ENCODE measurements around the gene KIF3C.
A peak's percentile ranks its signal among the peaks of the same experiment; 100 is the strongest.
"Not testable (repeated sequence)": the region's sequence is repeated elsewhere in the genome, so short reads cannot be mapped to it uniquely, and the experiment has no call there.

KIF3C gene

DNA sequence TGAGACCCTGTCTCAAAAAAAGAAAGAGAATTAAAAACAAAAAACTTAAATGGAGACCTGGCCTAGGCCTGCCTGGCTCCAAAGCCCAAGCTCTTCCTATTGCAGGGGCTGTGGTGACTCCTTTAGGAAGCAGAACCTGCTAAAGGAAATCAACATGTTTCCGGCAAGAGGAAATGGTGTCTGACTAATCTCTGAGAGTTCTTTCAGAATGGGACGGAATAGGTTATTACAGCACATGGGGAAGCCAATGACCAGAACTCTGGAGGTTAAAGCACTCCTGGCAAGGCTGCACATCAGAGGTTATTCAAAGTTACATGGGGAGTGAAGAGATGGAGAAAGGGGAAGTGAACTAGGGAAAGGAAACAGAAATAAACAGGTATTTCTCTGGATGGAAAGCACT is 21.4 kb downstream of the KIF3C start:
- DNase-seq (ENCODE audit: low read depth), result no peak

GRCh38 chr2:25960396-25960795 is 21.9 kb downstream of the KIF3C start:
- no peak for DNase-seq (ENCODE audit: low read depth)

DNA sequence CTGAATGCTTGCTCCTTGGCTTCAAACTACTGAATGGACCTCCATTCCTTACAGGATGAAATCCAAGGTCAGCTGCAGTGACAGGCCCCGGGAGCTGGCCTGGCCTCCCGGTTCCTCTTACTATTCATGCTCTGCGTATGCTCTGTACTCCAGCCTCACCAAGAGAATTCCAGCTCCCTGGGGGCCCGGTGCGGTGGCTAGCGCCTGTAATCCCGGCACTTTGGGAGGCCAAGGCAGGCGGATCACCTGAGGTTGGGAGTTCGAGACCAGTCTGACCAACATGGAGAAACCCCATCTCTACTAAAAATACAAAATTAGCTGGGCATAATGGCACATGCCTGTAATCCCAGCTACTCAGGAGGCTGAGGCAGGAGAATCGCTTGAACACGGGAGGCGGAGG is 23.7 kb downstream of the KIF3C start:
- not testable (repeated sequence) for DNase-seq (ENCODE audit: low read depth)

DNA sequence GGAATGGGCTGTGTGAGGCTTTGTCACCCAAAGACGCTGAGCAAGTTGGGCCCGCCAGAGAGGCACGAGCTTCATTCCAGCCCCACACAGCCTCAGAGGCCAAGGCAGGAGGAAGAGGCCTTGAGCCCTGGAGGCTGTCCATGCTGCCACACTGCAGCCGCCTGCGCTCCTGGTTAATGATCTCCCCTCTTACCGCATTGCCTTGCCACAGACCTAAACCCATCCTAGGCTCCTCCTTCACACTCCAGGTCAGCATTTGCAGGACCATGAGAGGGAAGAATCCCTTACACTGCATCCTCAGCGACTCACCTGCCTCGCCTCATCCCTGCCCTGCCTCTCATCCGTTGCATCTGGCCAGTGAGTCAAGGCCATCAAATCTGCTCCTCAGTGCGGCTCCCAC is 24.6 kb downstream of the KIF3C start:
- DNase-seq (ENCODE audit: low read depth), result no peak

DNA sequence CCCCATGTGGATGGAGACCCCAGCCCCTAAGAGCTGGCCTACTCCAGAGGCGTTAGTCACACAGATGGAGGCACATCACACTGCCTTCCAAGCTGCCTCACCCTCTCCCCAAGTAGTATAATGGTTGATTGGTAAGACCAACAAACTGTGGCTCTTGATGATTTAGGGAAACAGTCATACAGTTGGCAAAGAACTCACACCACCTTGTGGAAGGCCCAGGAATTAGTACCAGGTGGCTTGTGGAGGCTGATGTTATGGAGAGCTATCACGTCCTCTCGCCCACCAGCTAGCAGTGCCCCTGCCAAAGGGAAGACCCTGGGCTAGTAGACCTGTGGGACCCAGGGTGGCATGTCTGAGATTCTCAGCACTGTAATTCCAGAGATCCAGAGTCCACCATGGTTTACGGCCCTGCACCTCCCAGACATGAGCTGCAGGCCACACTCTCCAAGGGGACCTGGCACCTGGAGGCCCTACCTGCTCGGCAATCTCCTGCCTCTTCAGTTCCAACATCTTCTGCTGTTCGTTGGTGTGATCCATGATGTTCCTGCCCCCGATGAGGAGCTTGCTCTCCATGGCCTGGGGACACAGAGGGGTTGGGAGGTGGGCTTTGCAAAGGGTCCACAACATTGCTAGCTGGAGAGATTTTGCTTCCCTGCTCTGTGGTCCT is 26.3 kb downstream of the KIF3C start:
- DNase-seq (ENCODE audit: low read depth), result no peak

DNA sequence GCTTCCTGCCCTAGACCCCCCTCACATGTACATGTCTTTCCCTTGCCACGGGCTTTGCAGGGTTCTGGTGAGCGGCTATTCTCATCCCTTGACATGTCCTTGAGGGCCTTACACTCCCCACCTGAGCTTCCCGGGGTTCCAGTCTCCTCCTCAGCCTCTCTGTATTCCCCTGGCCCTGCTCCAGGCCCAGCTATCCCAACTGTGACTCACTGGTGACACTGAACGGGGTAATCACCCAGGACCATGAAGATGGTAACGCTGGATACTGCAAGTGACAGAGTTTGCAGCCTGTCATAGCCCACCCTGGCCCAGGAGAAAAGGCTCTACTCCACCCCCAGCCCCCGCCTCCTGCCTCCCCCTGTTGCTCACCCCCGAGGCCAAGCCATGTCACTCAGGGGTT is 27.3 kb downstream of the KIF3C start:
- DNase-seq (ENCODE audit: low read depth), result no peak

- no peak for DNase-seq (ENCODE audit: low read depth)
Observed at GRCh38 chr2:25954199-25954752, 28.0 kb downstream of the KIF3C start.

DNA sequence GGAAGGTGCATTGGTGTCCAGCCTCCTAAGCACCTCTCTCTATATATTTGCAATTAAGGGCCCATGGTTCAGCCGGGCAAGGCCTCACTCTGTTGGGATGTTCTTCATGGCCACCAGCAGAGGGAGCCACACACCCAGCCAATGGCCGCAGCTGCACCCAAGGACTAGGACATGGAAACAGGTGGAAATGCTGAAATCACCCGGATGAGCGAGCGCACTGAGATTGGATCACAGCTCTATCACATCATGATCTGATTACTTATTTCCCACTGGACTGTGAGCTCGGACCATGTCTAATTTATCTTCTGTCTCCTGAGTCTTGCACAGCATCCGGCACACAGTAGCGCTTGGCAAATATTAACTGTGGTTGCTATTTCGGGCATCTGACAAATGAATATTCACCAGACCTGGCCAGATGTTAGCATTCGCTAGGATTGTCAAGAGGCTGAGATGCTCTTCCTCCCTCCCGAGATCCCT is 31.2 kb downstream of the KIF3C start:
- DNase-seq (ENCODE audit: low read depth), result peak; percentile 51

DNA sequence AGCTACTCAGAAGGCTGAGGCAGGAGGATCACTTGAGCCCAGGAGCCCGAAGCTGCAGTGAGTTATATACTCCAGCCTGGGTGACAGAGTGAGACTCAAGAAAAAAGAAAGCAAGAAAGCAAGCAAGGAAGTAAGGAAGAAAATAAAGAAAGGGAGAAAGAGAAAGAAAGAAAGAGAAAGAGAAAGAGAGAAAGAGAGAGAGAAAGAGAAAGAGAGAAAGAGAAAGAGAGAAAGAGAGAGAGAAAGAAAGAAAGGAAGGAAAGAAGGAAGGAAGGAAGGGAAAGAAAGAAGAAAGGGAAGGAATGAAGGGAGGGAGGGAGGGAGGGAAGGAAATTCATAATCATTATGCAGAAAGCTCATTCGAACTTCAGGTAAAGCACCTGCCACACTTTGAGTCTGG is 33.9 kb downstream of the KIF3C start:
- no peak for DNase-seq (ENCODE audit: low read depth)

DNA sequence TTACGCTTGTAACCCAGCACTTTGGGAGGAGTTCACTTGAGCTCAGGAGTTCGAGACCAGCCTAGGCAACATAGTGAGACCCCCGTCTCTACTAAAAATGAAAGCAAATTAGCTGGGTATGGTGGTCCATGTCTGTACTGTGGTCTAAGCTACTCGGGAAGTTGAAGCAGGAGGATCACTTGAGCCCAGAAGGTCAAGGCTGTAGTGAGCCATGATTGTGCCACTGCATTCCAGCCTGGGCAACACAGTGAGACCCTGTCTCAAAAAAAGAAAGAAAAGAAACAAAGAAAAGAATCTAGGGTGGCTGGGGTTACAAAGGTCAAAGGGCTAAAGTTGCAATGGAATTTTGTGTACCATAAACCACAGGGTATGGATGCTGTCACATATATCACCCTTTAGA is 41.3 kb downstream of the KIF3C start:
- DNase-seq (ENCODE audit: low read depth), result no peak

- DNase-seq (ENCODE audit: low read depth), result no peak
Observed at GRCh38 chr2:25939257-25939668, 43.0 kb downstream of the KIF3C start.

- DNase-seq (ENCODE audit: low read depth), result no peak
Observed at GRCh38 chr2:25938345-25938744, 44.0 kb downstream of the KIF3C start.

GRCh38 chr2:25936889-25937545 is 45.3 kb downstream of the KIF3C start:
- no peak for DNase-seq (ENCODE audit: low read depth)

GRCh38 chr2:25933622-25934021 is 48.7 kb downstream of the KIF3C start:
- no peak for DNase-seq (ENCODE audit: low read depth)

DNA sequence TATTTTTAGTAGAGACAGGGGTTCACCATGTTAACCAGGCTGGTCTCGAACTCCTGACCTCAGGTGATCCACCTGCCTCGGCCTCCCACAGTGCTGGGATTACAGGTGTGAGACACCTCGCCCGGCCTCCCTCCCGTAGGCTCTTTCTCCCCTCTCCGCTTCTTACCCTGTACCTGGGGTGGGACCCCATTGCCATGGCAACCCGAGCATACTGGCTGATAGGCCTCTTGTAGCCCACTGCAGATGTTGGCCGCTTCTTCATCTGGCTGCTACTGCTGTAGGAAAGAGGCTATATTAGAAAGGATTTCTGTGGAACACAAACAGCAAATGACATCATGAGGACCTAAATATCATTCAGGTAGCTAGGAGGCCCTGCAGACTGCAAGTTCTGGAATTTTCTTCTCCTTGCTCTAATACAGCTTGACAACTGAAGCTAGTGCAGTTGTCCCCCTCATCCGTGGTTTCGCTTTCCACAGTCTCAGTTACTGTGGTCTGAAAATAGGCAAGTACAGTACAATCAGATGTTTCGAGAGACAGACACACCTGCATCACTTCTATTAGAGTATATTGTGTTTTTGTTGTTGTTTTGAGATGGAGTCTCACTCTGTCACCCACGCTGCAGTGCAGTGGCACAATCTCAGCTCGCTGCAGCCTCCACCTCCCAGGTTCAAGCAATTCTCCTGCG is 52.4 kb downstream of the KIF3C start:
- DNase-seq (ENCODE audit: low read depth), result no peak

- no peak for DNase-seq (ENCODE audit: low read depth)
Observed at GRCh38 chr2:25928668-25929067, 53.6 kb downstream of the KIF3C start.

- DNase-seq (ENCODE audit: low read depth), result no peak
Observed at GRCh38 chr2:25926984-25927756, 55.1 kb downstream of the KIF3C start.

- no peak for DNase-seq (ENCODE audit: low read depth)
Observed at GRCh38 chr2:25922501-25922900, 59.8 kb downstream of the KIF3C start.

DNA sequence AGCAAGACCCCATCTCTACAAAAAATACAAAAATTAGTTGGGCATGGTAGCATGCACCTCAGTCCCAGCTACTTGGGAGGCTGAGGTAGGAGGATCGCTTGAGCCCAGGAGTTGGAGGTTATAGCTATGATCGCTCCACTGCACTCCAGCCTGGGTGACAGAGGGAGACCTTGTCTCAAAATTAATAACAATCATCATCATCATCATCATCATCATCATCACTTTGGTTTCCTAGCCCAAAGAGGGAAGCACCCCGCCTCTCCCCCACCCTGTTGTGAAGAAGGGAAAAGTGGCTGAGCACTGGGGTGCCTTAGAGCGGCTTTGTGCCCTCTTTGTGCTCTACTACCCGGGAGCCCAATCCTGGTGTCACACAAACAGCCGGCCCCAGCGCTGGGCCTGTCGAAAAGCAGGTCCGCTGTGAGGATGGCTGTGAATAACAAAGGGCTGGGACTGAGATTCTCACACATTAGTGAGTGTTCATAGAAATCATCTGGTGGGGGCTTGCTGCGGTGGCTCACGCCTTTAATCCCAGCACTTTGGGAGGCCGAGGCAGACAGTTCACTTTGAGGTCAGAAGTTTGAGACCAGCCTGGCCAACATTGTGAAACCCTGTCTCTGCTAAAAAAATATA is 61.4 kb downstream of the KIF3C start:
- DNase-seq (ENCODE audit: low read depth), result no peak

DNA sequence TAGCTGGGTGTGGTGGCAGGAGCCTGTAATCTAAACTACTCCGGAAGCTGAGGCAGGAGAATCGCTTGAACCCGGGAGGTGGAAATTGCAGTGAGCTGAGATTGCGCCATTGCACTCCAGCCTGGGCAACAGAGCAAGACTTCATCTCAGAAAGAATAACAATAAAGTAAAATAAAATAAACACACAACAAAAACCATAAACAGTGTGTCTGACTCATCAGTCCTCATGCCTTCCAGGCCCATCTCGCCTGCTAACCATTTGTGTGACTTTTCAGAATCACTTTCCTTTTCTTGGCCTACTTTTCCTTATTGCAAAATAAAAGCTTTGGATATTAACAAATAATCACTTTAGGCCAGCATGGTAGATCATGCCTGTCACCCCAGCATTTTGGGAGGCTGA is 62.0 kb downstream of the KIF3C start:
- no peak for DNase-seq (ENCODE audit: low read depth)

GRCh38 chr2:25917832-25918231 is 64.5 kb downstream of the KIF3C start:
- DNase-seq (ENCODE audit: low read depth), result no peak

DNA sequence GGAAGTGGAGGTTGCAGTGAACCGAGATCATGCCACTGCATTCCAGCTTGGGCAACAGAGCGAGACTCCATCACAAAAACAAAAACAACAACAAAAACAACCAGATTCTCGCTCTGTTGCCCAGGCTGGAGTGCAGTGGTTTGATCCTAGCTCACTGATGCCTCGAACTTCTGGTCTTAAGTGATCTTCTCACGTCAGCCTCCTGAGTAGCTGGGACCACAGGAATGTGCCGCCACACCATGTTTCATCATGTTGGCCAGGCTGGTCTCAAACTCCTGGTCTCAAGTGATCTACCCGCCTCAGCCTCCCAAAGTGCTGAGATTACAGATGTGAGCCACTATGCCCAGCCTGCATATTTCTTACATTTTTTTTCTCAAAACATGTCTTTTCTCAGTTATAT is 64.9 kb downstream of the KIF3C start:
- not testable (repeated sequence) for DNase-seq (ENCODE audit: low read depth)

All from activated T-helper 9 cell treated with anti-CD3 and anti-CD28 coated beads, Interleukin-2, amount 50 U/mL, for 16 hours (primary cell).